MCF 10A (cell line): ENCODE data around the gene SRA1. TPM values are rescaled to one million over a fixed set of nuclear protein-coding genes. Genes with fewer than 3 reads are reported as not detected.

Experiments used
- BruUV-seq: library from RNA; stranded (reverse); fragments of 400-500 nt; replicated peaks from 2 replicates; lab custom pipeline; 2021; lab: Mats Ljungman, UMichigan
- CTCF ChIA-PET: fragments of 300-600 bp; sonication (Branson Sonifier 250); formaldehyde crosslinking; extraction: SDS; loops from one replicate; lab custom pipeline; 2021; ENCODE audit warnings: antibody characterized with exemption, inconsistent platforms; lab: Yijun Ruan, JAX
- POLR2A ChIA-PET: fragments of 300-600, 350-650 bp; sonication (Branson Sonifier 250); formaldehyde crosslinking; extraction: SDS; loops from one replicate; lab custom pipeline; 2020; ENCODE audit warnings: antibody characterized with exemption, inconsistent platforms; lab: Yijun Ruan, JAX
- DNase-seq: peaks from one replicate; pipeline ENCODE4 v3.0.0-alpha.2; 2018; ENCODE audit not compliant: unreplicated experiment
- H3K27ac Mint-ChIP-seq: one replicate; pipeline ENCODE4 v1.8.0; 2022; ENCODE audit warnings: mild to moderate bottlenecking, low read depth, mixed read lengths; ENCODE audit not compliant: unreplicated experiment
- H3K27me3 Mint-ChIP-seq: one replicate; pipeline ENCODE4 v1.8.0; 2022; ENCODE audit warnings: mixed read lengths; ENCODE audit not compliant: insufficient read depth, unreplicated experiment
- H3K36me3 Mint-ChIP-seq: one replicate; pipeline ENCODE4 v1.8.0; 2022; ENCODE audit warnings: mild to moderate bottlenecking, moderate library complexity, mixed read lengths; ENCODE audit not compliant: insufficient read depth, unreplicated experiment
- H3K4me1 Mint-ChIP-seq: one replicate; pipeline ENCODE4 v1.8.0; 2022; ENCODE audit warnings: mixed read lengths; ENCODE audit not compliant: insufficient read depth, unreplicated experiment
- H3K4me3 Mint-ChIP-seq: one replicate; pipeline ENCODE4 v1.8.0; 2022; ENCODE audit warnings: mild to moderate bottlenecking, moderate library complexity, mixed read lengths; ENCODE audit not compliant: unreplicated experiment
- H3K9me3 Mint-ChIP-seq: one replicate; pipeline ENCODE4 v1.8.0; 2022; ENCODE audit warnings: mixed read lengths; ENCODE audit not compliant: unreplicated experiment
- CTCF ChIP-seq: fragments of 200-600 bp; IDR thresholded peaks from one replicate; pipeline ENCODE4 v1.8.0; 2022; ENCODE audit warnings: antibody characterized with exemption, mild to moderate bottlenecking; ENCODE audit not compliant: unreplicated experiment
- intact Hi-C: fragments of 100-400 bp; cut with micrococcal nuclease; formaldehyde crosslinking; loops from 2 replicates; pipeline ENCODE4 v1.14.1; 2022
- total RNA-seq: library from RNA; stranded (reverse); gene quantifications from 2 replicates; pipeline ENCODE4 v1.2.3, GENCODE V29; 2022

Gene SRA1
- total RNA-seq, 1 experiment from 2014 or later, result 107 TPM

DNA sequence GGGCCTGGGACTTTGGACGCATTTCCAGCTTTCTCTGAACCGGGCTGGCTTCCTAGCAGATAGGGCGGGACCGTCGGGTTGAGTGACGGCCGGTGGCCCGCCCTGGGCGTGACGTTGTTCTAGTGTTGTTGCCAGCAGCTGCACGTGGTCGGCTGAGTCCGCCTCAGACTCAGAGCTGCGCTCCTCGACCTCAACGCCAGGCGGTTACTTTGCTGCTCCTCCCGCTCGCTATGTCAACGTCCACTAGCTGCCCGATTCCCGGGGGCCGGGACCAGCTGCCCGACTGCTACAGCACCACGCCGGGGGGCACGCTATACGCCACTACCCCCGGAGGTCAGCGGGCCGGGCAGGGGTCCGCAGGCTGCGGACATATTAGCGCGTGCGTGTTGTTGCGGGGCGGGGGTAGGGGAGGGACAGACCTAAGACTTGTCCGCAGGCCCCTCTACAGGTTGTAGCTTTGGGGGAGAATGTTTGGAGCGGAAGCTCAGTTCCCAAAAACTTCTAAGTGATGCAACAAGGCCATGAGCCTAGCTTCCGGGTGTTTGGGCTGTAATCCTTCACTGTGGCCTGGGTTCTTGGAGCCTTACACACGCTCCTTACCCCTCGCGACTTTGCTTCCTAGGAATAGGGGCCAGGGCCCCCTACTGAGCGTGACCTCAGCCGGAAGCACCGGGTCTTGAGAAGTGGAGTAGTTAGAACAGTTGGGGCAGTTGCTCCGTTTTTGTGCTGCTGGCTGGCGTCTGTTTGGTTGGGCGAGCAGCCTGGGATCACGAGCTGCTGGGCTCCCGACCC is 9.6 kb downstream of the SRA1 start, which contains the start of gene EIF4EBP3:
EIF4EBP3 (plus strand) TSS at position 155 of the 792 bp plus-strand sequence; CDS start at position 231, 76 bp downstream.
- peaks cover 87% of the 10 kb centered on the region for H3K36me3 Mint-ChIP-seq
- DNase-seq, result peak; percentile 97
- intact Hi-C loops, result loop anchor here (1.0 to 10.0 kb wide), 4 partner anchors 88 to 303 kb away; partner anchors contain the start of genes ANKHD1 and TMCO6
- BruUV-seq, result TSS peak; percentile 57
- peaks cover 27% of the 10 kb centered on the region for H3K4me1 Mint-ChIP-seq
- H3K9me3 Mint-ChIP-seq, result no peaks in the 10 kb centered on the region
- CTCF ChIA-PET, result interaction anchor here (0.5 to 3.3 kb wide), 32 partner anchors 10 to 1422 kb away, joined by 3 to 42 read pairs (median 6); partner anchors contain the start of genes CD14, IK, NDUFA2 and SRA1
- peak within 1 kb of the TSS; percentile 80 for H3K27ac Mint-ChIP-seq
- H3K4me3 Mint-ChIP-seq, result peak within 1 kb of the TSS; percentile 77
- POLR2A ChIA-PET, result interaction anchor here (0.7 to 6.1 kb wide), 42 partner anchors 10 to 1422 kb away, joined by 3 to 188 read pairs (median 4); partner anchors contain the start of genes ANKHD1, APBB3, CD14 and HARS1
- no peaks in the 10 kb centered on the region for H3K27me3 Mint-ChIP-seq
- TF ChIP-seq CTCF, result peak; percentile 74

DNA sequence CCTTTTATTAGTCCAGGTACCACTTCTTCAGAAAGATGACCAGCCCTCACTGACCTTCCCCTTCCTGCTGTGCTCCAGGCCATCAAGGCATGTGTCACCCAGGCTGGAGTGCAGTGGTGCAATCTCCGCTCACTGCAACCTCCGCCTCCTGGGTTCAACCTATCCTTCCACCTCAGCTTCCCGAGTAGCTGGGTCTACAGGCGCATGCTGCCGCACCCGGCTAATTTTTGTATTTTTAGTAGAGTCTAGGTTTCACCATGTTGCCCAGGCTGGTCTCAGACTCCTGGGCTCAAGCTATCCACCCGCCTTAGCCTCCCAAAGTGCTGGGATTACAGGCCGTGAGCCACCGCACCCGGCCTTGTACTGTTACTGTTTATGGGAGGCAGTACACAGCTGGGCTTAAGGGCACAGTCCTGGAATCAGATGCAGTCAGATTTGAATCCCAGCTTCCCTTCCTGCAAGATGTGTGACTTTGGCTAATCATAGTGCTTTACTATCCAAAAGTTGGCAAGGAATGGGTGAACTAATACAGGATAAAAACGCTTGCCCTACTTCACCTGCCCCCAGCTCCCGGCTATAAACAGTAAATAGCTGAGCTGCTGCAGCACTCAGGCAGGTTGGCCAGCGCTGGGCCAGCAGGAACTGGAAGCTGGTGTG is 10.3 kb downstream of the SRA1 start:
- CTCF ChIA-PET, result interaction anchor here (0.5 to 3.3 kb wide), 30 partner anchors 9 to 1423 kb away, joined by 3 to 42 read pairs (median 6); partner anchors contain the start of genes CD14, IK, NDUFA2 and SRA1
- DNase-seq, result peak; percentile 80
- intact Hi-C loops, result loop anchor here (1.0 to 10.0 kb wide), 4 partner anchors 88 to 302 kb away; partner anchors contain the start of genes ANKHD1 and TMCO6
- Mint-ChIP-seq H3K4me1 (peaks cover 27% of the 10 kb centered on the region), H3K27ac (peak overlapping the region; percentile 80), H3K4me3 (peak overlapping the region; percentile 77), H3K36me3 (peaks cover 87% of the 10 kb centered on the region), H3K9me3 (no peaks in the 10 kb centered on the region), H3K27me3 (no peaks in the 10 kb centered on the region)
- TF ChIP-seq CTCF, result no peak
- POLR2A ChIA-PET, result interaction anchor here (0.7 to 6.1 kb wide), 37 partner anchors 10 to 1423 kb away, joined by 3 to 188 read pairs (median 5); partner anchors contain the start of genes ANKHD1, APBB3, CD14 and HARS1
- BruUV-seq, result no TSS peak

- peaks cover 87% of the 10 kb centered on the region for H3K36me3 Mint-ChIP-seq
- DNase-seq, result no peak
- TF ChIP-seq CTCF, result no peak
- H3K27me3 Mint-ChIP-seq, result no peaks in the 10 kb centered on the region
- ChIA-PET POLR2A (interaction anchor here (0.6 to 6.1 kb wide), 11 partner anchors 8 to 413 kb away, joined by 3 to 188 read pairs (median 19); partner anchors contain the start of genes ANKHD1, APBB3, IK and NDUFA2), CTCF (interaction anchor here (1.4 kb wide), 1 partner anchor 20 kb away, joined by 5 read pairs; no protein-coding TSS in a partner anchor)
- intact Hi-C loops, result loop anchor here (5.0 to 10.0 kb wide), 2 partner anchors 143 to 301 kb away; partner anchors contain the start of gene ANKHD1
- no TSS peak for BruUV-seq
- H3K4me3 Mint-ChIP-seq, result no peak overlapping the region
- H3K27ac Mint-ChIP-seq, result no peak overlapping the region
- H3K4me1 Mint-ChIP-seq, result peaks cover 27% of the 10 kb centered on the region
- no peaks in the 10 kb centered on the region for H3K9me3 Mint-ChIP-seq
Observed at GRCh38 chr5:140545606-140546005, 11.7 kb downstream of the SRA1 start.
